ENCODE data around the gene ARHGAP9. TPM values are rescaled to one million over a fixed set of nuclear protein-coding genes. Genes with fewer than 3 reads are reported as not detected.

ARHGAP9 gene
- total RNA-seq: 10 to 100 TPM in 1 of 6 experiments, 1 to 10 TPM in 5; 3.5 to 11.0 (median 6.8) TPM
- long read RNA-seq, partial matches to known transcripts: 0 of 1 reads
- long read RNA-seq, other reads (novel, unspliced or antisense): 0 of 1 reads

DNA sequence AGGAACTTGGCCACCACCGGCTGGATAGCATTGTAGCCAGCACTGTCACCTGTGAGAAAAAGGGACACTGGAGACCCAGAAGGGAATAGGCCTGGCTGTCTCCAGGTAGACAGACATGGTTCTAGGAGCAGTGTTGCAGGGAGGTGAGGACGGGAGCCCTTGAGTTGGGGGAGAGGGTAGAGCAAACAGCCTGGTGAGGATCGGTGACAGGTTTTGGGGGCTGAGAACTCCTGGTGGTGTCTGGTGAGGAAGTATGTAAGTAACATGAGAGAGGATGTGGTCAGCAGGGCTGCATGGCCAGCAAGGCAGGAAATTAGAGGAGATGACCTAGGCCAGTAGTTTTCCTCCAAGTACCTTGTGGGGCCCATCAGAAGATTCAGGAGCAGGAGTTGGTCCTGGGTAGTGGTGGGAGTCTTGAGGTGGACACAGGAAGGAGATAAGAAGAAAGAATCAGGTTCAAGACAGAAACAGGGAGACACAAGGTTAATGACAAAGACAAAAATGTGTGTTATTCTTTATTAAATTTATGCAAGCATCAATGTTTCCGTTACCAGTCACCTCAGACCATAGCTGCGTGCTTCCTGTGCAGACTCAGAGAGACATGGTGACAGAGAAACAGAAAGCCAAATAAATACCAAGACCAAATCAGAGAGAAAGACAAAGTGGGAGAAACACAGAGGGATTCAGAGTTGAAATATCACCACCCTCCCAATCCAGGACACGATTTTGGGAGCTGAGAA is at the start of gene ARHGAP9:
Gene ARHGAP9, minus strand, starts transcription at position 491 of the 740 bp plus-strand sequence. Its CDS starts 460 bp downstream, at position 31.
- WGBS (ENCODE audit: insufficient coverage, low coverage, low lambda C conversion rate, missing lambda C conversion rate): 50% methylated on average over 6 of the region's 6 CpGs
- DNase-seq (no peak), ATAC-seq (peak; percentile 4 to 19 (median 7))
- intact Hi-C loops (cut with DNase I): no loop called here
- peaks cover 0 to 13% (median 5%) of the 10 kb centered on the region in 4 donors for H3K4me1 ChIP-seq
- H3K9me3 ChIP-seq: no peaks in the 10 kb centered on the region
- peak within 1 kb of the TSS; percentile 50 to 73 (median 66) for H3K27ac ChIP-seq
- peaks cover 0 to 14% of the 10 kb centered on the region in 2 donors for H3K27me3 ChIP-seq
- H3K4me3 ChIP-seq: no peak within 1 kb of the TSS
- H3K36me3 ChIP-seq: no peaks in the 10 kb centered on the region
- TF ChIP-seq POLR2A (IDR thresholded peaks at IDR 0.05) (no peak), CTCF (IDR thresholded peaks at IDR 0.05) (no peak)

- DNase-seq: no peak
- H3K27me3 ChIP-seq: no peaks in the 10 kb centered on the region
- intact Hi-C loops (cut with DNase I): no loop called here
- 63% methylated on average over 7 of the region's 10 CpGs for WGBS (ENCODE audit: insufficient coverage, low coverage, low lambda C conversion rate, missing lambda C conversion rate)
- H3K9me3 ChIP-seq: no peaks in the 10 kb centered on the region
- no peak for ATAC-seq
- no peak overlapping the region for H3K27ac ChIP-seq
- H3K4me3 ChIP-seq: no peak overlapping the region
- peaks cover 0 to 92% (median 45%) of the 10 kb centered on the region in 4 donors for H3K36me3 ChIP-seq
- H3K4me1 ChIP-seq: peaks cover 0 to 15% (median 8%) of the 10 kb centered on the region in 4 donors
- TF ChIP-seq POLR2A (IDR thresholded peaks at IDR 0.05): no peak
- no peak for TF ChIP-seq CTCF (IDR thresholded peaks at IDR 0.05)
Observed at GRCh38 chr12:57528831-57529555, 49.3 kb upstream of the ARHGAP9 start.

- H3K27ac ChIP-seq: no peak overlapping the region
- DNase-seq (no peak), ATAC-seq (no peak)
- peaks cover 0 to 88% (median 43%) of the 10 kb centered on the region in 4 donors for H3K36me3 ChIP-seq
- no peaks in the 10 kb centered on the region for H3K9me3 ChIP-seq
- intact Hi-C loops (cut with DNase I): no loop called here
- H3K4me1 ChIP-seq: peaks cover 0 to 22% (median 12%) of the 10 kb centered on the region in 4 donors
- no peaks in the 10 kb centered on the region for H3K27me3 ChIP-seq
- H3K4me3 ChIP-seq: no peak overlapping the region
- WGBS (ENCODE audit: insufficient coverage, low coverage, low lambda C conversion rate, missing lambda C conversion rate): 80% methylated on average over 4 of the region's 12 CpGs
- TF ChIP-seq CTCF (IDR thresholded peaks at IDR 0.05) (no peak), POLR2A (IDR thresholded peaks at IDR 0.05) (no peak)
Observed at GRCh38 chr12:57528176-57528575, 48.5 kb upstream of the ARHGAP9 start.

- 73% methylated on average over 3 of the region's 5 CpGs for WGBS (ENCODE audit: insufficient coverage, low coverage, low lambda C conversion rate, missing lambda C conversion rate)
Observed at GRCh38 chr12:57527184-57527583, 47.5 kb upstream of the ARHGAP9 start.

More at GRCh38 chr12:57527184-57527583, 47.5 kb upstream of the ARHGAP9 start:
- Histone ChIP-seq H3K36me3 (peaks cover 0 to 78% (median 36%) of the 10 kb centered on the region in 4 donors), H3K4me1 (peaks cover 0 to 22% (median 12%) of the 10 kb centered on the region in 4 donors), H3K27ac (no peak overlapping the region), H3K4me3 (no peak overlapping the region), H3K27me3 (no peaks in the 10 kb centered on the region), H3K9me3 (no peaks in the 10 kb centered on the region)
- intact Hi-C loops (cut with DNase I): no loop called here
- ATAC-seq (no peak), DNase-seq (no peak)
- TF ChIP-seq CTCF (IDR thresholded peaks at IDR 0.05): no peak
- no peak for TF ChIP-seq POLR2A (IDR thresholded peaks at IDR 0.05)
